HG03135 (cell line): Measurements from ENCODE around the gene ABL1.

Source experiments
- ATAC-seq: cut with Tn5 transposase; IDR thresholded peaks from one replicate; pipeline ENCODE4 v1.9.1; 2021; ENCODE audit warnings: mild to moderate bottlenecking, moderate library complexity; ENCODE audit not compliant: unreplicated experiment

Gene ABL1

GRCh38 chr9:130887494-130888144 is 52.6 kb downstream of the ABL1 start:
- ATAC-seq = no peak

- ATAC-seq = no peak
These were observed 53.3 kb downstream of the ABL1 start for GRCh38 chr9:130888146-130888885.

- no peak for ATAC-seq
These were observed 55.1 kb downstream of the ABL1 start for GRCh38 chr9:130890124-130890523.

GRCh38 chr9:130890870-130891687 is 56.0 kb downstream of the ABL1 start:
- ATAC-seq = no peak

- no peak for ATAC-seq
These were observed 56.8 kb downstream of the ABL1 start for GRCh38 chr9:130891688-130892476.

GRCh38 chr9:130892477-130893304 is 57.6 kb downstream of the ABL1 start:
- no peak for ATAC-seq

GRCh38 chr9:130893341-130894101 is 58.5 kb downstream of the ABL1 start:
- no peak for ATAC-seq

- ATAC-seq = no peak
These were observed 59.5 kb downstream of the ABL1 start for GRCh38 chr9:130894546-130894945.

GRCh38 chr9:130895038-130895437 is 60.0 kb downstream of the ABL1 start:
- ATAC-seq = no peak

- no peak for ATAC-seq
These were observed 60.6 kb downstream of the ABL1 start for GRCh38 chr9:130895481-130896232.

GRCh38 chr9:130896233-130897014 is 61.4 kb downstream of the ABL1 start, which contains the start of gene QRFP:
QRFP (minus strand) TSS chr9:130896812; CDS start chr9:130893838, 2,974 bp downstream.
- ATAC-seq = no peak

- ATAC-seq = no peak
These were observed 62.2 kb downstream of the ABL1 start for GRCh38 chr9:130897105-130897751.

GRCh38 chr9:130897848-130898551 is 62.9 kb downstream of the ABL1 start:
- no peak for ATAC-seq

- no peak for ATAC-seq
These were observed 63.4 kb downstream of the ABL1 start for GRCh38 chr9:130898552-130898852.

- no peak for ATAC-seq
These were observed 64.1 kb downstream of the ABL1 start for GRCh38 chr9:130899051-130899748.
